Neural cell (in vitro differentiated cells): Measurements from ENCODE around the gene LIPT1.

Experiments used
- EP300 ChIP-seq: fragments of 450-650 bp; conservative IDR thresholded peaks from 2 replicates; pipeline ENCODE4 v1.6.1; 2014; ENCODE audit warnings: antibody characterized with exemption, mild to moderate bottlenecking, moderate library complexity; ENCODE audit not compliant: poor library complexity, severe bottlenecking
- MXI1 ChIP-seq: fragments of 450-650 bp; conservative IDR thresholded peaks from 2 replicates; pipeline ENCODE4 v1.6.1; 2014; ENCODE audit warnings: antibody characterized with exemption, mild to moderate bottlenecking; ENCODE audit not compliant: poor library complexity, severe bottlenecking
- POLR2AphosphoS5 ChIP-seq: IDR thresholded peaks from 2 replicates; pipeline ENCODE4 v1.6.1; 2012
- RAD21 ChIP-seq: fragments of 450-650 bp; conservative IDR thresholded peaks from 2 replicates; pipeline ENCODE4 v1.6.1; 2014; ENCODE audit warnings: antibody characterized with exemption, mild to moderate bottlenecking, moderate library complexity
- TF ChIP-seq, protein P1 (sequence below): fragments of 450-650 bp; IDR thresholded peaks from 2 replicates; pipeline ENCODE4 v1.5.1; 2014; ENCODE audit warnings: antibody characterized with exemption, mild to moderate bottlenecking, moderate library complexity; ENCODE audit not compliant: poor library complexity, severe bottlenecking
- TF ChIP-seq, protein P2 (sequence below): IDR thresholded peaks from 2 replicates; pipeline ENCODE4 v1.6.1; 2012; ENCODE audit warnings: borderline replicate concordance

DNA sequence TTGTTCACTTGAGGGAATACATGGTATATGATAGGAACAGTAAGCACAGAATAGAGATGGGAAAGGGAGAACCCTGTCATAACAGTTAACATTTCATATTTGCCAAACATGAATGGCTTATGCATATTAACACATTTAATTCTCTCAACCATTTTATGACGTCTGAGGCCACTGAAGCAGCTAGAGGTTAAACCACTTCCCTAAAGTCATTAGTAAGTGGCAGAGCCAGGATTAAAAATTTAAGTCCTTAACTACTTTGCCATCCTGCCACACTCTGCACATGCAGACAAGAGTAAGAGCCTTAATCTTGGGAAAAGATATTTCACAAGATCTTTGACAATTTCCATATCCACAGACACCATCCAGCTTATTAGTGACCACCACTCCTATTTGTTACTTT lies 2.1 kb downstream of the LIPT1 start:
- TF ChIP-seq, protein P1, sequence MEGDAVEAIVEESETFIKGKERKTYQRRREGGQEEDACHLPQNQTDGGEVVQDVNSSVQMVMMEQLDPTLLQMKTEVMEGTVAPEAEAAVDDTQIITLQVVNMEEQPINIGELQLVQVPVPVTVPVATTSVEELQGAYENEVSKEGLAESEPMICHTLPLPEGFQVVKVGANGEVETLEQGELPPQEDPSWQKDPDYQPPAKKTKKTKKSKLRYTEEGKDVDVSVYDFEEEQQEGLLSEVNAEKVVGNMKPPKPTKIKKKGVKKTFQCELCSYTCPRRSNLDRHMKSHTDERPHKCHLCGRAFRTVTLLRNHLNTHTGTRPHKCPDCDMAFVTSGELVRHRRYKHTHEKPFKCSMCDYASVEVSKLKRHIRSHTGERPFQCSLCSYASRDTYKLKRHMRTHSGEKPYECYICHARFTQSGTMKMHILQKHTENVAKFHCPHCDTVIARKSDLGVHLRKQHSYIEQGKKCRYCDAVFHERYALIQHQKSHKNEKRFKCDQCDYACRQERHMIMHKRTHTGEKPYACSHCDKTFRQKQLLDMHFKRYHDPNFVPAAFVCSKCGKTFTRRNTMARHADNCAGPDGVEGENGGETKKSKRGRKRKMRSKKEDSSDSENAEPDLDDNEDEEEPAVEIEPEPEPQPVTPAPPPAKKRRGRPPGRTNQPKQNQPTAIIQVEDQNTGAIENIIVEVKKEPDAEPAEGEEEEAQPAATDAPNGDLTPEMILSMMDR, result no peak
- TF ChIP-seq EP300 (no peak), MXI1 (no peak), POLR2AphosphoS5 (no peak), RAD21 (no peak)
- TF ChIP-seq, protein P2, sequence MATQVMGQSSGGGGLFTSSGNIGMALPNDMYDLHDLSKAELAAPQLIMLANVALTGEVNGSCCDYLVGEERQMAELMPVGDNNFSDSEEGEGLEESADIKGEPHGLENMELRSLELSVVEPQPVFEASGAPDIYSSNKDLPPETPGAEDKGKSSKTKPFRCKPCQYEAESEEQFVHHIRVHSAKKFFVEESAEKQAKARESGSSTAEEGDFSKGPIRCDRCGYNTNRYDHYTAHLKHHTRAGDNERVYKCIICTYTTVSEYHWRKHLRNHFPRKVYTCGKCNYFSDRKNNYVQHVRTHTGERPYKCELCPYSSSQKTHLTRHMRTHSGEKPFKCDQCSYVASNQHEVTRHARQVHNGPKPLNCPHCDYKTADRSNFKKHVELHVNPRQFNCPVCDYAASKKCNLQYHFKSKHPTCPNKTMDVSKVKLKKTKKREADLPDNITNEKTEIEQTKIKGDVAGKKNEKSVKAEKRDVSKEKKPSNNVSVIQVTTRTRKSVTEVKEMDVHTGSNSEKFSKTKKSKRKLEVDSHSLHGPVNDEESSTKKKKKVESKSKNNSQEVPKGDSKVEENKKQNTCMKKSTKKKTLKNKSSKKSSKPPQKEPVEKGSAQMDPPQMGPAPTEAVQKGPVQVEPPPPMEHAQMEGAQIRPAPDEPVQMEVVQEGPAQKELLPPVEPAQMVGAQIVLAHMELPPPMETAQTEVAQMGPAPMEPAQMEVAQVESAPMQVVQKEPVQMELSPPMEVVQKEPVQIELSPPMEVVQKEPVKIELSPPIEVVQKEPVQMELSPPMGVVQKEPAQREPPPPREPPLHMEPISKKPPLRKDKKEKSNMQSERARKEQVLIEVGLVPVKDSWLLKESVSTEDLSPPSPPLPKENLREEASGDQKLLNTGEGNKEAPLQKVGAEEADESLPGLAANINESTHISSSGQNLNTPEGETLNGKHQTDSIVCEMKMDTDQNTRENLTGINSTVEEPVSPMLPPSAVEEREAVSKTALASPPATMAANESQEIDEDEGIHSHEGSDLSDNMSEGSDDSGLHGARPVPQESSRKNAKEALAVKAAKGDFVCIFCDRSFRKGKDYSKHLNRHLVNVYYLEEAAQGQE, result no peak
